ENCODE results near the gene ZNF667.

Gene ZNF667

GRCh38 chr19:56476651-56477428 lies at the start of gene ZNF667:
Gene ZNF667, minus strand, starts transcription at chr19:56477345. Its CDS starts 14,975 bp downstream, at chr19:56462370.
- DNase-seq (ENCODE audit: low read depth) = no peak

GRCh38 chr19:56525214-56525860 lies 48.2 kb upstream of the ZNF667 start:
- DNase-seq (ENCODE audit: low read depth) = no peak

GRCh38 chr19:56508290-56508778 lies 31.2 kb upstream of the ZNF667 start:
- DNase-seq (ENCODE audit: low read depth) = no peak

- DNase-seq (ENCODE audit: low read depth) = peak; percentile 47
Measured at GRCh38 chr19:56507446-56508289, 30.5 kb upstream of the ZNF667 start, which contains the start of gene ZNF471. Gene ZNF471, plus strand, starts transcription at chr19:56507855. Its CDS starts 3,717 bp downstream, at chr19:56511572.

GRCh38 chr19:56504581-56504980 lies 27.4 kb upstream of the ZNF667 start:
- DNase-seq (ENCODE audit: low read depth) = no peak

GRCh38 chr19:56491399-56491798 lies 14.3 kb upstream of the ZNF667 start:
- no peak for DNase-seq (ENCODE audit: low read depth)

GRCh38 chr19:56477429-56478338 lies 539 bp upstream of the ZNF667 start:
- peak; percentile 25 for DNase-seq (ENCODE audit: low read depth)

- DNase-seq (ENCODE audit: low read depth) = no peak
Measured at GRCh38 chr19:56476093-56476492, 1.1 kb downstream of the ZNF667 start.

- DNase-seq (ENCODE audit: low read depth) = no peak
Measured at GRCh38 chr19:56474308-56474707, 2.8 kb downstream of the ZNF667 start.

- DNase-seq (ENCODE audit: low read depth) = no peak
Measured at GRCh38 chr19:56441206-56441792, 35.8 kb downstream of the ZNF667 start.

GRCh38 chr19:56423985-56424353 lies 53.2 kb downstream of the ZNF667 start:
- DNase-seq (ENCODE audit: low read depth) = no peak

GRCh38 chr19:56423276-56423984 lies 53.7 kb downstream of the ZNF667 start:
- no peak for DNase-seq (ENCODE audit: low read depth)

- DNase-seq (ENCODE audit: low read depth) = no peak
Measured at GRCh38 chr19:56405062-56405461, 72.1 kb downstream of the ZNF667 start.

- no peak for DNase-seq (ENCODE audit: low read depth)
Measured at GRCh38 chr19:56404705-56405056, 72.5 kb downstream of the ZNF667 start.

- peak; percentile 86 for DNase-seq (ENCODE audit: low read depth)
Measured at GRCh38 chr19:56403764-56404704, 73.1 kb downstream of the ZNF667 start, which contains the start of gene ZNF583. Gene ZNF583, plus strand, starts transcription at chr19:56404332. Its CDS starts 2,783 bp downstream, at chr19:56407115.

- no peak for DNase-seq (ENCODE audit: low read depth)
Measured at GRCh38 chr19:56403261-56403660, 73.9 kb downstream of the ZNF667 start.

- DNase-seq (ENCODE audit: low read depth) = no peak
Measured at GRCh38 chr19:56400485-56400884, 76.7 kb downstream of the ZNF667 start.

- DNase-seq (ENCODE audit: low read depth) = no peak
Measured at GRCh38 chr19:56398809-56399208, 78.3 kb downstream of the ZNF667 start.

Measured in stimulated activated CD8-positive, alpha-beta memory T cell treated with anti-CD3 and anti-CD28 coated beads, Interleukin-15, amount 100 ng/mL, for 24 hours (primary cell).